ENCODE results near the gene MAST2. TPM values are rescaled to one million over a fixed set of nuclear protein-coding genes. Genes with fewer than 3 reads are reported as not detected.
A peak's percentile ranks its signal among the peaks of the same experiment; 100 is the strongest.

The MAST2 gene
- total RNA-seq, 1 donor from 2014 or later: 11.3 TPM

- no peak for DNase-seq (ENCODE audit: low spot score)
- no peak for ATAC-seq
These were observed 210.2 kb downstream of the MAST2 start for GRCh38 chr1:46013581-46013980.

- DNase-seq (ENCODE audit: low spot score) (no peak), ATAC-seq (no peak)
These were observed 214.6 kb downstream of the MAST2 start for GRCh38 chr1:46017876-46018503.

GRCh38 chr1:46019348-46019747, 215.9 kb downstream of the MAST2 start:
- ATAC-seq: no peak
- DNase-seq (ENCODE audit: low spot score): no peak

DNA sequence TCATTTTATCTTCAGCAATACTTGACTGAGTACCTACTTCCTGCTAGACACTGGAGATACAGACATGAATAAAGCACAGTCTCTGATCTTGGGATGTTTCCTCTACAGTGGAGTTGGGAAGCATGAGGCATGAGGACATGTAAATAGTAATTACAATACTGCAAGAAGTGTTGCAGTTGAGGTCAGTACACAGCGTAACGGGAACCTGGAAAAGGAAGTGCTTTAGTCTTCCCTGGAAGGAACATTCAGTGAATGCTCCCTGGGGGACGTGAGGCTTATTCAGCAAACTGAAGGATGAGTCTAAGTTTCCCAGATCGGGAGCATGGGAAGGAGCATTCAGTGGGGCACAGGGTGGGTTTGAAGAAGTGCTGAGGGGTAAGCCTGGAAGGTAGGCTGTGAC, 216.6 kb downstream of the MAST2 start:
- peak; percentile 11 for ATAC-seq

GRCh38 chr1:46021046-46021996, 217.9 kb downstream of the MAST2 start:
- ATAC-seq (peak; percentile 85), DNase-seq (ENCODE audit: low spot score) (no peak)

More for the DNA sequence above, 216.6 kb downstream of the MAST2 start:
- no peak for DNase-seq (ENCODE audit: low spot score)

- ATAC-seq (peak; percentile 27), DNase-seq (ENCODE audit: low spot score) (no peak)
These were observed 223.1 kb downstream of the MAST2 start for GRCh38 chr1:46026531-46026930.

- DNase-seq (ENCODE audit: low spot score): no peak
- ATAC-seq: no peak
These were observed 224.6 kb downstream of the MAST2 start for GRCh38 chr1:46027788-46028573.

DNA sequence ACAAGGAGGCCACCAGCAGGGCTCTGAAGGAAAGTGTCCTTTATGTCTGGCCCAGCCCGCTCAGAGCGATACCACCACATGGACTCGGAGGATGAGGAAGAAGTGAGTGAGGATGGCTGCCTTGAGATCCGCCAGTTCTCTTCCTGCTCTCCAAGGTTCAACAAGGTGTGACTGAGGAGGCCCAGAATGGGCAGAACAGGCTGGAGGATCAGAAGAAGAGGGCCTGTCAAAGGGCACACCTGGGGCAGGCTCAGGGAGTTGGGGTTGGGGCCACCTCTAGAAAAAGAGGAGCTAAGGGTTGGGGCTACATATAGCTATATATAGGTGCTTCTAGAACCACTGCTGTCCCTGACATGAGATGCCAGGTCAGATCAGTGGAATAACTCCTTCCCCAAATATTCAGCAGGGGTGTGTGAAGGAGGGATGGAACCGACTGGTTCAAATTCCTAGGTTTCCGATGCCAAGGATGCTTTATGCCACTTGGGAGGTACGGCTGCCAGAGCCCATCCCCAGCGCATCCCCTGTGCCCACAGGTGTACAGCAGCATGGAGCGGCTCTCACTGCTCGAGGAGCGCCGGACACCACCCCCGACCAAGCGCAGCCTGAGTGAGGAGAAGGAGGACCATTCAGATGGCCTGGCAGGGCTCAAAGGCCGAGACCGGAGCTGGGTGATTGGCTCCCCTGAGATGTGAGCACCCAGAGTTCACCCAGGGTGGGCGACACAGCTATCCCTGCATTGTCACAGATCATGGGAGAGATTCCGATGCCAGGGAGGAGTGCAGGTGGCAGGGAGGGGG, 226.9 kb downstream of the MAST2 start:
- ATAC-seq (no peak), DNase-seq (ENCODE audit: low spot score) (no peak)

DNA sequence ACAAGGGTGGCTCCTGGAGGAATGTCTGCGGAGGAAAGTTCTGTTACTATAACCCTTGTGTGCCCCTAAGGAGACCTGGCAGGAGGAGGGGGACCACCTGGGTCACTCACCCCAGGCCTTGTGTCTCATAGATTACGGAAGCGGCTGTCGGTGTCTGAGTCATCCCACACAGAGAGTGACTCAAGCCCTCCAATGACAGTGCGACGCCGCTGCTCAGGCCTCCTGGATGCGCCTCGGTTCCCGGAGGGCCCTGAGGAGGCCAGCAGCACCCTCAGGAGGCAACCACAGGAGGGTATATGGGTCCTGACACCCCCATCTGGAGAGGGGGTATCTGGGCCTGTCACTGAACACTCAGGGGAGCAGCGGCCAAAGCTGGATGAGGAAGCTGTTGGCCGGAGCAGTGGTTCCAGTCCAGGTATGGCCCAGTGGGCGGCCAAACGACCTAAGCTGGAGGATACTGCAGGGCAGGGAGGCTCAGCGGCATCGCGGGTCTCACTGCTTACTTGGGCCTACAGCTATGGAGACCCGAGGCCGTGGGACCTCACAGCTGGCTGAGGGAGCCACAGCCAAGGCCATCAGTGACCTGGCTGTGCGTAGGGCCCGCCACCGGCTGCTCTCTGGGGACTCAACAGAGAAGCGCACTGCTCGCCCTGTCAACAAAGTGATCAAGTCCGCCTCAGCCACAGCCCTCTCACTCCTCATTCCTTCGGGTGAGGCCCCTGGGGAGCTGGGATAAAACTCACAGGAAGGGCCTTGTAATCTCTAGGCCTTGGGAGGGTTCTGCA, 227.7 kb downstream of the MAST2 start:
- ATAC-seq (no peak), DNase-seq (ENCODE audit: low spot score) (no peak)

DNA sequence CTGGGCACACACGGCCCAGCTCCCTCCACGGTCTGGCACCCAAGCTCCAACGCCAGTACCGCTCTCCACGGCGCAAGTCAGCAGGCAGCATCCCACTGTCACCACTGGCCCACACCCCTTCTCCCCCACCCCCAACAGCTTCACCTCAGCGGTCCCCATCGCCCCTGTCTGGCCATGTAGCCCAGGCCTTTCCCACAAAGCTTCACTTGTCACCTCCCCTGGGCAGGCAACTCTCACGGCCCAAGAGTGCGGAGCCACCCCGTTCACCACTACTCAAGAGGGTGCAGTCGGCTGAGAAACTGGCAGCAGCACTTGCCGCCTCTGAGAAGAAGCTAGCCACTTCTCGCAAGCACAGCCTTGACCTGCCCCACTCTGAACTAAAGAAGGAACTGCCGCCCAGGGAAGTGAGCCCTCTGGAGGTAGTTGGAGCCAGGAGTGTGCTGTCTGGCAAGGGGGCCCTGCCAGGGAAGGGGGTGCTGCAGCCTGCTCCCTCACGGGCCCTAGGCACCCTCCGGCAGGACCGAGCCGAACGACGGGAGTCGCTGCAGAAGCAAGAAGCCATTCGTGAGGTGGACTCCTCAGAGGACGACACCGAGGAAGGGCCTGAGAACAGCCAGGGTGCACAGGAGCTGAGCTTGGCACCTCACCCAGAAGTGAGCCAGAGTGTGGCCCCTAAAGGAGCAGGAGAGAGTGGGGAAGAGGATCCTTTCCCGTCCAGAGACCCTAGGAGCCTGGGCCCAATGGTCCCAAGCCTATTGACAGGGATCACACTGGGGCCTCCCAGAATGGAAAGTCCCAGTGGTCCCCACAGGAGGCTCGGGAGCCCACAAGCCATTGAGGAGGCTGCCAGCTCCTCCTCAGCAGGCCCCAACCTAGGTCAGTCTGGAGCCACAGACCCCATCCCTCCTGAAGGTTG, 231.4 kb downstream of the MAST2 start:
- no peak for ATAC-seq

GRCh38 chr1:46036894-46037839, 233.8 kb downstream of the MAST2 start:
- ATAC-seq: peak; percentile 92

More for the DNA sequence above, 231.4 kb downstream of the MAST2 start:
- no peak for DNase-seq (ENCODE audit: low spot score)

DNA sequence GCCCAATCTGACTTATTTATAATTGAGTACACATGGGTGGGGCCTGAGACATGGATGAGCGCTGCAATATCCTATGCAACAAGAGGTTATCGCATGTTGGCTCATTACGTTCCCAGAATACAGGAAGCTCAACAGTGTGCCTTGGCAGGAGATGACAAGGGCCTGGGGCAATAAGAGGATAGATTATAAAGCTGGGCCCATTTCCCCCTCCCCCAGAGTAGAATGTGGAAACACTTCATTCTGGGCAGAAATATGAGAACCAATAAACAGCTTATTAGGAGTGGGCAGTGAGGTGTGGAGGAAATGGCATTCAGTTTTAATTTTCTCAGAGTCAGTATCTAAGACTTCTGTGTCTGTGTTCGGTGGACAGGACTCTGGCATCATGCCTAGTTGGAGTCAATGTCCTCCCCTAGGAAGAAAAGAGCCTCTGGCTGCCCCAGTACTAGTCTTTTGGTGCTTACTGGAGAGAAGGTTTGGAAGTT, 236.2 kb downstream of the MAST2 start:
- ATAC-seq: peak; percentile 43

More at GRCh38 chr1:46036894-46037839, 233.8 kb downstream of the MAST2 start:
- DNase-seq (ENCODE audit: low spot score): peak; percentile 82

DNA sequence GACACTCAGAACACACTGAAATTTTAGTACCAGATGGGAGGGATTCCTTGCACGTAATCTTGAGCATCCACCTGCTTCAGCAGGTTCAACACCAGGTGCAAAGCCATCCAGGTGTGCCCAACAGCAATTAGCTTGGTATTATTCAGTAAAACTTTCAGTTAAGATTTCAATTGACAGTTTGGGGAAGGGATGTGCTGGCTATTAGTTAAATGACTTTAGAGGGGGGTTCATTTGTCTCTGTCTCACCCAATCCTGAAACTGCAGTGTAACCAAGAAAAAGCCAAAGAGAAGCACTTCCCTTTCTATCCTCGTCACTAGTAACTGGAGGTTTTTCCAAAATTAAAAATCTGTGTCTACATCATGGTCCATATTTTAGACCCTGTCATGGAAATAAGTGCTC, 238.1 kb downstream of the MAST2 start:
- ATAC-seq: no peak
- DNase-seq (ENCODE audit: low spot score): no peak

More for the DNA sequence above, 236.2 kb downstream of the MAST2 start:
- no peak for DNase-seq (ENCODE audit: low spot score)

DNA sequence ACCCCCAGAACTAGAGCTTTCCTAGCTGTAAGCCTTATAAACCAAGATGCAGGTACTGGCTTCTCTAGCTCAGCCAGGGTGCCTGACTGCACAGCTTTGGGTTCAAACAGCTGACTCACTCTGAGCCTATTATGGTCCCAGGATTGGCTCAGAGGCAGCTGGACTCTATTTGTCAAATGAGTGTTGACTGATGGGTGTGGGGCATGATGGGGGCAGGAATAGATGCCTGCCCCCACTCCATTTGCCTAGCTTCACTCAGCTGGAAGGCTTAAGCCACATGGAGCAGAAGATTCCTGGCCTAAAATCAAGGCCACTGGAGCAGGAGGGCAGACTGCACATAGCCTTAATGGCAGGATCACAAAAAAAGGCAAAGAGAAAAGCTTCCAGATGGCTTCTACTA, 238.6 kb downstream of the MAST2 start:
- no peak for DNase-seq (ENCODE audit: low spot score)
- ATAC-seq: no peak

DNA sequence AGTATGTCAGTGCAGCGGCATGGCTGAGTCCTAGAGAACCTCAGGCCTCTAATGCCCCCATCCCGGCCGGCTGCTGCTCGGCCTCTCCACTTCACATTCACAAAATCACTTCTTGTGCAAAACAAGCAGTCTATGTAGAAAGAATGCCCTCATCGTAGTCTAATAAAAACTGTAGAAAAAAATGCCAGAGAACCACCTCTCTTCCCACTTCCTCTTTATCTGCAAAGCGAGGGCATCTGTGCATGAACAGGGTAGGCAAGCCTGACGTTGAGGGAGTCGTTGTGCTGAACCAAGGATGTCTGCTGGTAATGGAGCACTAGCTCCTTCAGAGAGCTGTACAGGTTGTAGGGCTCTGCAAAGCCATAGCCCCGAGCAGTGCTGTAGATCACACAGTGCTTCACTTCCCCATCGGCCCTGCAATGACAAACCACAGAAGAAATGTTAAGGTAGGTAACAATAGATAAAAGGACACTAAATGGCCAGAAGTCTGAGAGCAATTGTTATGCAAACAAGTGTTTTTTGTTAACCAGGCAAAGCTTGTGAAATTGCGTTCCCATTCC, 240.1 kb downstream of the MAST2 start:
- ATAC-seq: no peak
- no peak for DNase-seq (ENCODE audit: low spot score)

DNA sequence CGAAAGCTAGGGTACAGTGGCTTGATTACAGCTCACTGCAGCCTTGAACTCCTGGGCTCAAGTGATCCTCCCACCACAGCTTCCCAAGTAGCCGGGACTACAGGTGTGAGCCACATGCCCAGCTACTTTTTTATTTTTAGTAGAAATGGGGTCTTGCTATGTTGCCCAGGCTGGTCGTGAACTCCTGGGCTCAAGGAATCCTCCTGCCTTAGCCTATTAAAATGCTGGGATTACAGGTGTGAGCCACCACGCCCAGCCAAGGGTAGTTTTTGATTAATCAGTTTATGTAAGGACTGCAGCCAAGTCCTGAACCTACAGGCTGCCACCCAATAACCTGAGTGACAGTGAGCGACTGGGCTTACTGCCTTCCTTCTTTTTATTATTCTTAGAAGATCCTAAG, 240.7 kb downstream of the MAST2 start:
- no peak for ATAC-seq
- no peak for DNase-seq (ENCODE audit: low spot score)

DNA sequence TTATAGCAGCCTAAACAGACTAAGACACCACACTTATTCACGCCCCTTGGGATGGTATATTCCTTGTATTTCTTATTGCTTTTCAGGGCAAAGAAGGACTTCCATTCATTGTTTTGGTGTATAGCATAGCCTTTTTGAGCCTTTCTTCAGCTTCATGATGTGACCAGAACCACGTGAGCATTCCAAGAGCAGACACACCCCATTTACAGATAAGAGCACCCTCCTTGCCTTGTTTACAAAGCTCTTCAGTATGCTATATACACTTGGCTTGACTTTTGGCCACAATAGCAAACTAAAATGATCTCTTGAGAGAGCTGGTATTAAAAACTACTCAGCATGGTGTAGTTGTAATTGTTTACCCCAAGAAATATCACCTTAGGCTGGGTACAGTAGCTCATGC, 250.3 kb downstream of the MAST2 start:
- DNase-seq (ENCODE audit: low spot score) (no peak), ATAC-seq (no peak)
